Panc1 (cell line): Measurements from ENCODE around the gene RNF130.

Source experiments
- POLR2AphosphoS5 ChIP-seq: IDR thresholded peaks from 2 replicates; pipeline ENCODE4 v1.6.1; 2012; ENCODE audit warnings: mild to moderate bottlenecking, low read depth, low read length, moderate library complexity
- TF ChIP-seq, protein P1 (sequence below): fragments of 450-650 bp; IDR thresholded peaks from 2 replicates; pipeline ENCODE4 v1.5.1; 2017; ENCODE audit warnings: mild to moderate bottlenecking

DNA sequence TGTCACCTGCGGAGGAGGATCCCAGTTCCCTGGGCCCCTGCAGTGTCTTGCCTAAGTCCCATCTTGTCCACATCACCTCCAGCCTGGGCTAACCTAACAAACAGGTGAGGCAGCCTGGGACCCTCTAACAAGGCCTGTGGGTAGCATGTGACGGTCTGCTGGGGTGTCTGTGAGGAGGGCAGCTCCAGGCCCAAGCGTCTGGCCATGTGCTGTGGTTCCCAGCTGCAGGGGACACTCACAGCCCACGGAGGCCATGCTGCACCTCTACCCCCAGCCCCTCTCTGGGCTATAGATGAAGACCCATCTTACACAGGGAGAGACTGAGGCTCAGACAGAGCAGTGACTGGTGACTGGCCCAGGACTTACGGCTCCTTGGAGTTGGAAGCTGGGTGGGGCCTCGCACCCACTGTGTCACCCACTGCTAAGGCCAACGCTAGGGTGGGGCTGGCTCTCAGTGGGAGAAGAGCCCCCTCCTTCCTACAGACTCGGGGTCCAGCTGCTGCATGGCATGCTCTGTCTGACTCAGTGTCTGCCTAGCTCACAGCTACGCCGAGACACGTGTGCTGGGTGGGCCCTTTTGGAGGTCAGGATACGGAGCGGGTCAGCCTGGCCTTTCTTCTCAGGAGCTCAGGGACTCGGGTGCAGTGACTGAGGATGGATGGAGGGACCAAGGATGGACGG lies 40.8 kb upstream of the RNF130 start:
- TF ChIP-seq, protein P1, sequence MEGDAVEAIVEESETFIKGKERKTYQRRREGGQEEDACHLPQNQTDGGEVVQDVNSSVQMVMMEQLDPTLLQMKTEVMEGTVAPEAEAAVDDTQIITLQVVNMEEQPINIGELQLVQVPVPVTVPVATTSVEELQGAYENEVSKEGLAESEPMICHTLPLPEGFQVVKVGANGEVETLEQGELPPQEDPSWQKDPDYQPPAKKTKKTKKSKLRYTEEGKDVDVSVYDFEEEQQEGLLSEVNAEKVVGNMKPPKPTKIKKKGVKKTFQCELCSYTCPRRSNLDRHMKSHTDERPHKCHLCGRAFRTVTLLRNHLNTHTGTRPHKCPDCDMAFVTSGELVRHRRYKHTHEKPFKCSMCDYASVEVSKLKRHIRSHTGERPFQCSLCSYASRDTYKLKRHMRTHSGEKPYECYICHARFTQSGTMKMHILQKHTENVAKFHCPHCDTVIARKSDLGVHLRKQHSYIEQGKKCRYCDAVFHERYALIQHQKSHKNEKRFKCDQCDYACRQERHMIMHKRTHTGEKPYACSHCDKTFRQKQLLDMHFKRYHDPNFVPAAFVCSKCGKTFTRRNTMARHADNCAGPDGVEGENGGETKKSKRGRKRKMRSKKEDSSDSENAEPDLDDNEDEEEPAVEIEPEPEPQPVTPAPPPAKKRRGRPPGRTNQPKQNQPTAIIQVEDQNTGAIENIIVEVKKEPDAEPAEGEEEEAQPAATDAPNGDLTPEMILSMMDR = no peak
- no peak for TF ChIP-seq POLR2AphosphoS5
